PC-3 (cell line): ENCODE results near the gene RNASE13. TPM values are rescaled to one million over a fixed set of nuclear protein-coding genes. Genes with fewer than 3 reads are reported as not detected.

Source experiments
- ATAC-seq: fragments of 200-7000 bp; cut with Tn5 transposase; 2 replicates; pipeline ENCODE4 v1.9.1; 2020; ENCODE audit warnings: mild to moderate bottlenecking, moderate library complexity
- BruUV-seq: library from RNA; stranded (reverse); fragments of 400-500 nt; replicated peaks from 2 replicates; lab custom pipeline; 2021; lab: Mats Ljungman, UMichigan
- CTCF ChIA-PET: fragments of 300-600 bp; sonication (Branson Sonifier 250); formaldehyde crosslinking; loops from one replicate; lab custom pipeline; 2022; ENCODE audit warnings: antibody characterized with exemption; lab: Charles Lee
- POLR2A ChIA-PET: fragments of 300-600 bp; sonication (Branson Sonifier 250); formaldehyde crosslinking; loops from one replicate; lab custom pipeline; 2022; ENCODE audit warnings: antibody characterized with exemption; ENCODE audit not compliant: unreplicated experiment; lab: Charles Lee
- DNase-seq: peaks from one replicate; pipeline ENCODE4 v3.0.0-alpha.2; 2015
- H2AFZ ChIP-seq: fragments of 300-600 bp; sonication (generic); 2 replicates; pipeline ENCODE4 v1.6.0; 2016; ENCODE audit warnings: antibody characterized with exemption, low read length
- H3F3A ChIP-seq: fragments of 300-600 bp; sonication (generic); one replicate; pipeline ENCODE4 v1.6.0; 2017; ENCODE audit warnings: antibody characterized with exemption, low read length, control low read depth, mild to moderate bottlenecking; ENCODE audit not compliant: unreplicated experiment
- H3K27ac ChIP-seq: fragments of 300-600 bp; sonication (generic); 2 replicates; pipeline ENCODE4 v1.5.1; 2016; ENCODE audit warnings: mild to moderate bottlenecking, low read length
- H3K27me3 ChIP-seq: fragments of 300-600 bp; sonication (generic); 2 replicates; pipeline ENCODE4 v1.6.1; 2016; ENCODE audit warnings: low read length, mixed read lengths
- H3K36me3 ChIP-seq: fragments of 300-600 bp; sonication (generic); 2 replicates; pipeline ENCODE4 v1.6.1; 2016; ENCODE audit warnings: low read depth, mixed run types, low read length, mixed read lengths
- H3K4me1 ChIP-seq: fragments of 300-600 bp; sonication (generic); 2 replicates; pipeline ENCODE4 v1.5.1; 2016; ENCODE audit warnings: low read length; ENCODE audit not compliant: insufficient read depth
- H3K4me2 ChIP-seq: fragments of 300-600 bp; sonication (generic); 2 replicates; pipeline ENCODE4 v1.6.0; 2016; ENCODE audit warnings: low read length
- H3K4me3 ChIP-seq: fragments of 300-600 bp; sonication (generic); 2 replicates; pipeline ENCODE4 v1.5.1; 2016; ENCODE audit warnings: mild to moderate bottlenecking, low read length, mixed read lengths
- H3K79me2 ChIP-seq: fragments of 300-600 bp; sonication (generic); 2 replicates; pipeline ENCODE4 v1.6.1; 2017; ENCODE audit warnings: low read length, mixed read lengths
- H3K9ac ChIP-seq: fragments of 300-600 bp; sonication (generic); 2 replicates; pipeline ENCODE4 v1.6.0; 2016; ENCODE audit warnings: mild to moderate bottlenecking, low read length
- H3K9me2 ChIP-seq: fragments of 300-600 bp; sonication (generic); replicated peaks from 2 replicates; pipeline ENCODE4 v1.6.1; 2016; ENCODE audit warnings: mixed run types, low read length, mixed read lengths
- H3K9me3 ChIP-seq: fragments of 300-600 bp; sonication (generic); 2 replicates; pipeline ENCODE4 v1.6.1; 2016; ENCODE audit warnings: low read length, mixed read lengths
- H4K20me1 ChIP-seq: fragments of 300-600 bp; sonication (generic); 2 replicates; pipeline ENCODE4 v1.6.1; 2016; ENCODE audit warnings: low read length, mixed read lengths
- CTCF ChIP-seq: fragments of 300-600 bp; sonication (generic); conservative IDR thresholded peaks from 2 replicates; pipeline ENCODE4 v1.5.1; 2017; ENCODE audit warnings: antibody characterized with exemption, low read depth, mild to moderate bottlenecking, low read length
- EZH2 ChIP-seq: fragments of 300-600 bp; sonication (generic); IDR thresholded peaks from one replicate; pipeline ENCODE4 v1.6.1; 2017; ENCODE audit warnings: antibody characterized with exemption, mild to moderate bottlenecking, low read length; ENCODE audit not compliant: unreplicated experiment
- EZH2phosphoT487 ChIP-seq: fragments of 300-600 bp; sonication (generic); IDR thresholded peaks from 2 replicates; pipeline ENCODE4 v1.6.1; 2018; ENCODE audit warnings: mild to moderate bottlenecking, antibody characterized with exemption, low read length, borderline replicate concordance
- intact Hi-C: fragments of 100-400 bp; cut with micrococcal nuclease; formaldehyde crosslinking; loops from 2 replicates; pipeline ENCODE4 v1.9.0; 2023
- total RNA-seq: library from RNA; depleted of rRNA; stranded (reverse); fragments of >200 nt; gene quantifications from 2 replicates; pipeline ENCODE4 v1.2.3, GENCODE V29; 2014

Gene RNASE13
- total RNA-seq, 1 experiment from 2014 or later, result not detected

- Histone ChIP-seq H2AFZ (peak within 1 kb of the TSS; percentile 61; the same call in 1 of the 2 replicates), H4K20me1 (no peaks in the 10 kb centered on the region), H3K36me3 (no peaks in the 10 kb centered on the region), H3K79me2 (no peaks in the 10 kb centered on the region), H3K4me1 (0 out of 2 replicates have a peak, but pooled peaks cover 4% of the 10 kb centered on the region), H3K27ac (no peak within 1 kb of the TSS), H3K9ac (no peak within 1 kb of the TSS), H3K9me3 (no peaks in the 10 kb centered on the region), H3K4me2 (peak within 1 kb of the TSS; percentile 79), H3K4me3 (peak within 1 kb of the TSS; percentile 58), H3K9me2 (no peaks in the 10 kb centered on the region), H3F3A (no peaks in the 10 kb centered on the region), H3K27me3 (peaks cover 66% of the 10 kb centered on the region)
- intact Hi-C loops, result no loop called here
- DNase-seq (no peak), ATAC-seq (peak; percentile 37; the same call in 1 of the 2 replicates)
- TF ChIP-seq CTCF, result no peak
- no peak for TF ChIP-seq EZH2
- no peak for TF ChIP-seq EZH2phosphoT487
- POLR2A ChIA-PET, result no interaction called here
- CTCF ChIA-PET, result no interaction called here
- no TSS peak for BruUV-seq
Measured at GRCh38 chr14:21024585-21025370, 9.8 kb downstream of the RNASE13 start, which contains the start of gene NDRG2. Gene NDRG2 (minus strand): TSS chr14:21025061. CDS start chr14:21023315, 1,746 bp downstream.

- intact Hi-C loops, result no loop called here
- Histone ChIP-seq H3K27me3 (peaks cover 67% of the 10 kb centered on the region), H3K4me2 (peak overlapping the region; percentile 79), H3K4me1 (0 out of 2 replicates have a peak, but pooled peaks cover 4% of the 10 kb centered on the region), H3K36me3 (no peaks in the 10 kb centered on the region), H3F3A (no peaks in the 10 kb centered on the region), H2AFZ (peak overlapping the region; percentile 55; the same call in 1 of the 2 replicates), H3K4me3 (peak overlapping the region; percentile 58; the same call in 1 of the 2 replicates), H3K27ac (no peak overlapping the region), H3K9me2 (no peaks in the 10 kb centered on the region), H3K79me2 (no peaks in the 10 kb centered on the region), H4K20me1 (no peaks in the 10 kb centered on the region), H3K9ac (no peak overlapping the region), H3K9me3 (no peaks in the 10 kb centered on the region)
- ChIA-PET CTCF (interaction anchor here (0.5 kb wide), 1 partner anchor 44 kb away, joined by 3 read pairs; no protein-coding TSS in a partner anchor), POLR2A (no interaction called here)
- DNase-seq (no peak), ATAC-seq (no peak)
- no TSS peak for BruUV-seq
- TF ChIP-seq EZH2, result no peak
- no peak for TF ChIP-seq EZH2phosphoT487
- no peak for TF ChIP-seq CTCF
Measured at GRCh38 chr14:21023817-21024584, 10.6 kb downstream of the RNASE13 start.
